Epithelial cell of prostate (primary cell): ENCODE data around the gene DNAH14.
"Not testable (repeated sequence)": the region's sequence is repeated elsewhere in the genome, so short reads cannot be mapped to it uniquely, and the experiment has no call there.

Source experiments
- DNase-seq: peaks from one replicate; pipeline ENCODE4 v3.0.0-alpha.2; 2011; ENCODE audit warnings: low read depth, low spot score
- H3K27ac ChIP-seq: fragments of 450-650 bp; 2 replicates; pipeline ENCODE4 v1.5.1; 2017; ENCODE audit warnings: mild to moderate bottlenecking

Gene DNAH14

GRCh38 chr1:224920930-224921329 is 8.5 kb upstream of the DNAH14 start:
- H3K27ac ChIP-seq: no peak overlapping the region
- no peak for DNase-seq

- no peak overlapping the region for H3K27ac ChIP-seq
- no peak for DNase-seq
Observed at GRCh38 chr1:224921354-224921753, 8.1 kb upstream of the DNAH14 start.

DNA sequence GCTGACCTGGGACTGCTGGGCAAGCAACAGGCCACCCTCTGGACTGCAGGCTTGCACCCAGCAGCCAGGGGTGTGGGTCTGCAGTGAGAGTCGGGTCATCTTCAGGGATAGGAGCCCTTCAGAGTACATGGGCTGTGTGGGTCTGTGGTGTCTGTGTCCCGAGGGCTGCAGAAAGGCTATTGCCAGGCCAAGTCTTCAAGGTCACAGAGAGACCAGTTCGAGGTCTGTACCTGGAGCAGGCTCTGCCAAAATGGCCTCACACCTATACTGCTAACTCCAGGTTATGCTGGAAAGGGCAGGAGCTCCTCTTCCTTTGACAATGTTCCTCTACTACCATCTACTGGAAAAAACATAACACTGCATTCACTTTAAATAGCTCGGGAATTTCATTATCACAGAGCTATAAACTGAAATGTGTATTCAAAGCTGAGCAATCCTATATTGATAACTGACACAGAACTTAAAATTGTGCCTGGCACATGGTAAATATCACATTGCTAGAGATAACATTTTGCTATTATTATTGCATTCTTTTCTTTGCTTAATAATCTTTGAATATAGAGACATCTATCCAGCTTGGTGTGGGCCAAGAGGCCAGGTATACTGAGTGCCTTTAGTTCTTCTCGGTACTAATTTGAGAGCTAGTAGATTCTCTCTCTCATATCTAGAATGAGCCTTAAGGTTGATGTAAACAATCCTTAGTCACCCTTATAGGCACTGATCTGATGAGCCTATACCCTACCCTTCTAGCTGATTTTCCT is 6.9 kb upstream of the DNAH14 start:
- no peak for DNase-seq
- H3K27ac ChIP-seq: no peak overlapping the region

GRCh38 chr1:224923726-224924125 is 5.7 kb upstream of the DNAH14 start:
- no peak overlapping the region for H3K27ac ChIP-seq
- no peak for DNase-seq

- H3K27ac ChIP-seq, DNase-seq: not testable (repeated sequence)
Observed at GRCh38 chr1:224927631-224928030, 1.8 kb upstream of the DNAH14 start.

- no peak overlapping the region for H3K27ac ChIP-seq
- no peak for DNase-seq
Observed at GRCh38 chr1:224928906-224929305, 569 bp upstream of the DNAH14 start.

DNA sequence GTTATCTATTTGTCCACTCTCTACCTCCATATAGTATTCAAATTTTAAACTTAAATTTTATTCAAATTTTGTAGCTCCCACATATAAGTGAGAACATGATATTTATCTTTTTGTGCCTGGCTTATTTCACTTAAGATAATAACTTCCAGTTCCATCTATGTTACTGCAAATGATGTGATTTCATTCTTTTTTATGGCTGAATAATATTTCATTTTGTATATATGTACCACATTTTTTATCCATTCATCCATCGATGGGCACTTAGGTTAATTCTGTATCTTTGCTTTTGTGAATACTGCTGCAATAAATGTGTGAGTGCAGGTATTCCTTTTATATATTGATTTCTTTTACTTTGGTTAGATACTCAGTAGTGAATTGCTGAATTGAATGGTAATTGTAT is 2.1 kb downstream of the DNAH14 start:
- no peak for DNase-seq

GRCh38 chr1:224932607-224933249 is 3.3 kb downstream of the DNAH14 start:
- H3K27ac ChIP-seq: no peak overlapping the region
- no peak for DNase-seq

More for the DNA sequence above, 2.1 kb downstream of the DNAH14 start:
- no peak overlapping the region for H3K27ac ChIP-seq

DNA sequence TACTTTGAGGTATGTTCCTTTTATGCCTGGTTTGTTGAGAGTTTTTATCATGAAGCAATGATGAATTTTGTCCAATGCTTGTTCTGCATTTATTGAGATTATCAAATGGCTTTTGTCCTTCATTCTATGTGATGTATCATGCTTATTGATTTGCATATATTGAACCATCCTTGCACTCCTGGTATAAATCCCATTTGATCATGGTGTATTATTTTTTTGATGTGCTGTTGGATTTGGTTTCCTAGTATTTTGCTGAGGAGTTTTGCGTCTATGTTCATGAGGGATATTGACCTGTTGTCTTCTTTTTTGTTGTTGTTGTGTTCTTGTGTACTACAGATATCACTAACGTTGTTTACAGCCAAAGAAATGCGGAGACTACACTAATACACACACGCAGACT is 4.1 kb downstream of the DNAH14 start:
- DNase-seq: no peak
- H3K27ac ChIP-seq: no peak overlapping the region

DNA sequence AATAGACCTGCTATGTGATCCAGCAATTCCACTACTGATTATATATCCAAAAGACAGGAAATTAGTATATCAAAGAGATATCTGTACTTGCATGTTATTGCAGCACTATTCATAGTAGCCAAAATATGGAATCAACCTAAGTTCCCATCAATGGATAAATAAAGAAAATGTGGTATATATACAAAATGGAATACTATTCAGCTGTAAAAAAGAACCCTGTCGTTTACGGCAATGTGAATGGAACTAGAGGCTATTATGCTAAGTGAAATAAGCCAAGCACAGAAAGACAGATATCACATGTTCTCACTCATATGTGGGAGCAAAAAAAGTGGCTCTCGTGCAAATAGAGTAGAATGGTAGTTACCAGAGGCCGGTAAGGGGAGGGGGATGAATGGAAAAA is 9.2 kb downstream of the DNAH14 start:
- no peak for DNase-seq

DNA sequence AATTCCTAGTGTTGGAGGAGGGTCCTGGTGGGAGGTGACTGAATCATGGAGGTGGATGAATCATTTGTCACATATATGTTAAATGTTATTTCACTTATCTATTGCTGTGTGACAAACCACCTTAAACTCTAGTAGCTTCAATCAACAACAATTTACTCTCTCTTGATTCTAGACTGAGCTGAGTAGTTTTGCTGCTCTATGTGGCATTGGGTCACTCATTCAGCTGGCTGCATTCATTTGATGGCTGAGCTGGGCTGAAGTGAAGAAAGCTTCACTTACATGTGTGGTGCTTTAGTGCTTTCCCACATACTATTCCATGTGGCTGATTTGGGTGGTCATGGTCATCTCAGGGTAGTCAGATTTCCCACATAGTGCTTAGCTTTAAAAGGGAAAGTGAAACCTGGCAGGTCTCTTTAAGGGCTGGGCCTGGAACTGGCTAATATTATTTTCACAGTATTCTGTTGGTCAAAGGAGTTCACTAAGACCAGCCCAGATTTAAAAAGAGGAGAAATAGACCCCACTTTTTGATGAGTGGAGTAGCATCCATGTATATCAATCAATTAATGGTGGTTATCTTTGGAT is 10.5 kb downstream of the DNAH14 start:
- no peak overlapping the region for H3K27ac ChIP-seq
- DNase-seq: no peak

More for the DNA sequence above, 9.2 kb downstream of the DNAH14 start:
- no peak overlapping the region for H3K27ac ChIP-seq

- DNase-seq, H3K27ac ChIP-seq: not testable (repeated sequence)
Observed at GRCh38 chr1:224940735-224941134, 11.3 kb downstream of the DNAH14 start.

- DNase-seq, H3K27ac ChIP-seq: not testable (repeated sequence)
Observed at GRCh38 chr1:224945651-224946348, 16.3 kb downstream of the DNAH14 start.

GRCh38 chr1:224946349-224946691 is 16.8 kb downstream of the DNAH14 start:
- DNase-seq, H3K27ac ChIP-seq: not testable (repeated sequence)

DNA sequence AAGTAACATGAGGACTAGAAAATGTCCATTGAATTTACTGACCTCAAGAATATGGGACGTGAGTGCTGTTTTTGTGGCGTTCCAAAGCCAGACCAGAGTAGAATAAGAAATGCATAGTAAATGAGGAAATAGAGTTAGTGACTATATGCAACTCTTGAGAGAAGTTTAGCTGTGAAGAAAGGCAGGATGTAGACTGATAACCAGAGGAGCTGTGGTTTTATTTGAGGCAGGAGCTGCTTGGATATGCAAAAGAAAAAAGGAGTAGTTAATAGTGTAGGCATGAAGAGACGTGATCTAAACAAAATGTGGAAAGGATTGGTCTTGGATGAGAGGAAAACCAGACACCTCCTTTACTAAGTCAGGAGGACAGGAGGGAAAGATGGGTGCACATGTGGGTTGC is 28.2 kb downstream of the DNAH14 start:
- H3K27ac ChIP-seq: no peak overlapping the region
- no peak for DNase-seq

GRCh38 chr1:224958490-224958889 is 29.0 kb downstream of the DNAH14 start:
- no peak for DNase-seq

GRCh38 chr1:224959115-224959514 is 29.6 kb downstream of the DNAH14 start:
- DNase-seq: no peak

More at GRCh38 chr1:224958490-224958889, 29.0 kb downstream of the DNAH14 start:
- H3K27ac ChIP-seq: no peak overlapping the region

GRCh38 chr1:224959656-224960055 is 30.2 kb downstream of the DNAH14 start:
- H3K27ac ChIP-seq: no peak overlapping the region
- DNase-seq: no peak

More at GRCh38 chr1:224959115-224959514, 29.6 kb downstream of the DNAH14 start:
- no peak overlapping the region for H3K27ac ChIP-seq

DNA sequence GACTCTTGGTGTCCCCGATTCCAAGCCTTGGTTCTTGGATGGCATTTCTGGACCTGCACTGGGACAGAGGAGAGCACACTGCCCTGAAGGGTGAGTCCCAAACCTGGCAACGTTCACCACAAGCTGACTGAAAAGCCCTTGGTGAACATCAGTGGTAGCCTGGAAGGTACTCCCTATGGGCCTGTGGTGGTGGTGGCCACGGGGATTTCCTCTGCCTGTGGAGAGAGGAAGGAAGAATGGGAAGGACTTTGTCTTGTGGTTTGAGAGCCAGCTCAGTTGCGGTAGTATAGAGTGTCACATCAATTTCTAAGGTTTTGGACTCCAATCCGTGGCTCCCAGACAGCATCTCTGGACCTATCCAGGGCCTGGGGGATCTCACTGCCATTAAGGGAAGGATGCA is 50.7 kb downstream of the DNAH14 start:
- no peak overlapping the region for H3K27ac ChIP-seq
- DNase-seq: no peak

- not testable (repeated sequence) for DNase-seq, H3K27ac ChIP-seq
Observed at GRCh38 chr1:224981922-224982354, 52.5 kb downstream of the DNAH14 start.

DNA sequence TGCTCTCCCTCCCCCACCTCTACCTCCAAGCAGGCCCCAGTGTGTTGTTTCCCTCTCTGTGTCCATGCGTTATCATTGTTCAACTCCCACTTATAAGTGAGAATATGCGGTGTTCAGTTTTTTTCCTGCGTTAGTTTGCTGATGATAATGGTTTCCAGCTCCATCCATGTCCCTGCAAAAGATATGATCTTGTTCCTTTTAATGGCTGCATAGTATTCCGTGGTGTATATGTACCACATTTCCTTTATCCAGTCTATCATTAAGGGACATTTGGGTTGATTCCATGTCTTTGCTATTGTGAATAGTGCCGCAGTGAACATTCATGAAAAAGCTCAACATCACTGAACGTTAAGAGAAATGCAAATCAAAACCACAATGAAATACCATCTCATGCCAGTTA is 58.6 kb downstream of the DNAH14 start:
- no peak overlapping the region for H3K27ac ChIP-seq
- no peak for DNase-seq
